ENCODE results near the gene MINK1. TPM values are rescaled to one million over a fixed set of nuclear protein-coding genes. Genes with fewer than 3 reads are reported as not detected.
"Not testable (repeated sequence)": the region's sequence is repeated elsewhere in the genome, so short reads cannot be mapped to it uniquely, and the experiment has no call there.

Gene MINK1
- polyA plus RNA-seq, 3 donors: 25.8 to 52.9 (median 30.0) TPM

GRCh38 chr17:4839965-4840892, 7.1 kb downstream of the MINK1 start:
- no peak overlapping the region for H3K27ac ChIP-seq (ENCODE audit: low read depth, low read length)
- 68 to 80% (median 79%) methylated on average over 8 of the region's 8 CpGs for WGBS, 3 donors

GRCh38 chr17:4840893-4841242, 7.7 kb downstream of the MINK1 start:
- 79 to 82% (median 80%) methylated on average over 9 to 10 of the region's 10 CpGs for WGBS, 3 donors
- H3K27ac ChIP-seq (ENCODE audit: low read depth, low read length): no peak overlapping the region

- 94% methylated on average over 3 of the region's 3 CpGs for WGBS, 3 donors
- H3K27ac ChIP-seq (ENCODE audit: low read depth, low read length): no peak overlapping the region
Observed at GRCh38 chr17:4842376-4842775, 9.2 kb downstream of the MINK1 start.

GRCh38 chr17:4843321-4844000, 10.3 kb downstream of the MINK1 start:
- H3K27ac ChIP-seq (ENCODE audit: low read depth, low read length): no peak overlapping the region

GRCh38 chr17:4845118-4845517, 12.0 kb downstream of the MINK1 start:
- WGBS, 3 donors: 59 to 86% (median 75%) methylated on average over 5 of the region's 5 CpGs
- H3K27ac ChIP-seq (ENCODE audit: low read depth, low read length): no peak overlapping the region

More at GRCh38 chr17:4843321-4844000, 10.3 kb downstream of the MINK1 start:
- 55 to 87% (median 68%) methylated on average over 9 of the region's 9 CpGs for WGBS, 3 donors

GRCh38 chr17:4846635-4847390, 13.7 kb downstream of the MINK1 start:
- H3K27ac ChIP-seq (ENCODE audit: low read depth, low read length): no peak overlapping the region
- 78 to 92% (median 87%) methylated on average over 13 of the region's 13 CpGs for WGBS, 3 donors

GRCh38 chr17:4849011-4849536, 15.9 kb downstream of the MINK1 start:
- no peak overlapping the region for H3K27ac ChIP-seq (ENCODE audit: low read depth, low read length)
- 65 to 81% (median 65%) methylated on average over 5 of the region's 5 CpGs for WGBS, 3 donors

- WGBS, 3 donors: 78 to 87% (median 81%) methylated on average over 2 of the region's 2 CpGs
Observed at GRCh38 chr17:4850246-4850645, 17.1 kb downstream of the MINK1 start.

GRCh38 chr17:4851084-4851483, 17.9 kb downstream of the MINK1 start:
- no peak overlapping the region for H3K27ac ChIP-seq (ENCODE audit: low read depth, low read length)
- WGBS, 3 donors: 69 to 83% (median 75%) methylated on average over 3 of the region's 3 CpGs

More at GRCh38 chr17:4850246-4850645, 17.1 kb downstream of the MINK1 start:
- no peak overlapping the region for H3K27ac ChIP-seq (ENCODE audit: low read depth, low read length)

- no peak overlapping the region for H3K27ac ChIP-seq (ENCODE audit: low read depth, low read length)
Observed at GRCh38 chr17:4852567-4853207, 19.5 kb downstream of the MINK1 start.

GRCh38 chr17:4853208-4853671, 20.1 kb downstream of the MINK1 start:
- no peak overlapping the region for H3K27ac ChIP-seq (ENCODE audit: low read depth, low read length)
- WGBS, 3 donors: 60 to 84% (median 69%) methylated on average over 2 of the region's 2 CpGs

- 93 to 97% (median 96%) methylated on average over 5 of the region's 5 CpGs for WGBS, 3 donors
- H3K27ac ChIP-seq (ENCODE audit: low read depth, low read length): no peak overlapping the region
Observed at GRCh38 chr17:4854111-4854681, 21.1 kb downstream of the MINK1 start.

- WGBS, 3 donors: 80 to 87% (median 80%) methylated on average over 17 of the region's 17 CpGs
- no peak overlapping the region for H3K27ac ChIP-seq (ENCODE audit: low read depth, low read length)
Observed at GRCh38 chr17:4856271-4856936, 23.3 kb downstream of the MINK1 start.

GRCh38 chr17:4856937-4857314, 23.8 kb downstream of the MINK1 start:
- 88 to 93% (median 88%) methylated on average over 7 of the region's 7 CpGs for WGBS, 3 donors
- no peak overlapping the region for H3K27ac ChIP-seq (ENCODE audit: low read depth, low read length)

- not testable (repeated sequence) for H3K27ac ChIP-seq (ENCODE audit: low read depth, low read length)
- WGBS, 3 donors: 93 to 94% (median 94%) methylated on average over 7 of the region's 7 CpGs
Observed at GRCh38 chr17:4857347-4857746, 24.2 kb downstream of the MINK1 start.

GRCh38 chr17:4858068-4858881, 25.1 kb downstream of the MINK1 start:
- 48 to 64% (median 59%) methylated on average over 7 of the region's 7 CpGs for WGBS, 3 donors
- no peak overlapping the region for H3K27ac ChIP-seq (ENCODE audit: low read depth, low read length)

- H3K27ac ChIP-seq (ENCODE audit: low read depth, low read length): no peak overlapping the region
- 12 to 29% (median 28%) methylated on average over 5 of the region's 5 CpGs for WGBS, 3 donors
Observed at GRCh38 chr17:4858882-4859260, 25.7 kb downstream of the MINK1 start.
